ENCODE results near the gene CNGA1. TPM values are rescaled to one million over a fixed set of nuclear protein-coding genes. Genes with fewer than 3 reads are reported as not detected.

Gene CNGA1
- total RNA-seq, 4 donors from 2014 or later: 1.1 to 3.1 (median 2.5) TPM

GRCh38 chr4:48037117-48037462 is 20.6 kb upstream of the CNGA1 start:
- intact Hi-C loops (cut with DNase I): no loop called here
- Histone ChIP-seq H3K27me3 (no peaks in the 10 kb centered on the region), H3K27ac (no peak overlapping the region), H3K4me3 (no peak overlapping the region), H3K4me1 (no peaks in the 10 kb centered on the region), H3K9me3 (no peaks in the 10 kb centered on the region), H3K36me3 (peaks cover 0 to 49% (median 0%) of the 10 kb centered on the region in 3 donors)
- TF ChIP-seq POLR2A (IDR thresholded peaks at IDR 0.05) (no peak), CTCF (IDR thresholded peaks at IDR 0.05) (no peak)
- WGBS, 2 donors: 65 to 77% methylated on average over 2 of the region's 2 CpGs
- DNase-seq: no peak

DNA sequence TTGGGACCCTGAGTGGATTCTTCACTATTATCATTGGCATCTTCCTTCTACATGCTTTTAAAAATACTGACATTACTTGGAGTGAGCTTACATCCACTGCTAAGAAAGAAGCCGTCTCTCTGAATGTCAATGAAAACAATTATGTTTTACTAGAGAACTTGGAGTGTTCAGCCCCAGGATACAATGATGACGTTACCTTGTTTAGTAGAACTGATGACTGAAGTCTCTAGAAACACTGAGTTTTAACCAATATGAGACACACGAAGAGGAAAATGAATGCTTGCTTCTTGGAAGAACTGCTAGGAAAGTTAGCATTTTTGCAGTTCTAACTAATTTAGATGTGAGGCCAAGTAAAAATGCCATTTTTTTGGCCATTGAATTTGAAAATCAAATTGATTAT is 19.5 kb upstream of the CNGA1 start:
- no peak for TF ChIP-seq CTCF (IDR thresholded peaks at IDR 0.05)
- no peak for TF ChIP-seq POLR2A (IDR thresholded peaks at IDR 0.05)
- DNase-seq: no peak
- intact Hi-C loops (cut with DNase I): no loop called here
- H3K9me3 ChIP-seq: no peaks in the 10 kb centered on the region
- WGBS, 2 donors: 81 to 86% methylated on average over 3 of the region's 3 CpGs
- no peaks in the 10 kb centered on the region for H3K27me3 ChIP-seq
- no peak overlapping the region for H3K4me3 ChIP-seq
- no peaks in the 10 kb centered on the region for H3K4me1 ChIP-seq
- H3K36me3 ChIP-seq: peaks cover 0 to 49% (median 0%) of the 10 kb centered on the region in 3 donors
- no peak overlapping the region for H3K27ac ChIP-seq

- H3K27ac ChIP-seq: no peak overlapping the region
- DNase-seq: no peak
- peaks cover 0 to 56% (median 0%) of the 10 kb centered on the region in 3 donors for H3K36me3 ChIP-seq
- H3K4me1 ChIP-seq: no peaks in the 10 kb centered on the region
- intact Hi-C loops (cut with DNase I): no loop called here
- WGBS, 2 donors: 89% methylated on average over 1 of the region's 1 CpG
- H3K9me3 ChIP-seq: no peaks in the 10 kb centered on the region
- H3K4me3 ChIP-seq: no peak overlapping the region
- TF ChIP-seq POLR2A (IDR thresholded peaks at IDR 0.05) (no peak), CTCF (IDR thresholded peaks at IDR 0.05) (peak in 5 of 6 experiments; percentile 28 to 66 (median 53))
- no peaks in the 10 kb centered on the region for H3K27me3 ChIP-seq
Measured at GRCh38 chr4:48033825-48034413, 17.4 kb upstream of the CNGA1 start.

GRCh38 chr4:48033412-48033811 is 16.9 kb upstream of the CNGA1 start:
- no peak overlapping the region for H3K27ac ChIP-seq
- peaks cover 0 to 56% (median 0%) of the 10 kb centered on the region in 3 donors for H3K36me3 ChIP-seq
- no peak overlapping the region for H3K4me3 ChIP-seq
- intact Hi-C loops (cut with DNase I): no loop called here
- TF ChIP-seq POLR2A (IDR thresholded peaks at IDR 0.05) (no peak), CTCF (IDR thresholded peaks at IDR 0.05) (no peak)
- no peaks in the 10 kb centered on the region for H3K9me3 ChIP-seq
- H3K27me3 ChIP-seq: no peaks in the 10 kb centered on the region
- no peaks in the 10 kb centered on the region for H3K4me1 ChIP-seq
- DNase-seq: no peak

GRCh38 chr4:48032721-48033120 is 16.2 kb upstream of the CNGA1 start:
- Histone ChIP-seq H3K4me3 (no peak overlapping the region), H3K27ac (no peak overlapping the region), H3K4me1 (no peaks in the 10 kb centered on the region), H3K27me3 (no peaks in the 10 kb centered on the region), H3K9me3 (no peaks in the 10 kb centered on the region), H3K36me3 (peaks cover 0 to 56% (median 0%) of the 10 kb centered on the region in 3 donors)
- TF ChIP-seq POLR2A (IDR thresholded peaks at IDR 0.05): no peak
- no peak for TF ChIP-seq CTCF (IDR thresholded peaks at IDR 0.05)
- intact Hi-C loops (cut with DNase I): no loop called here
- no peak for DNase-seq

Measured in esophagus squamous epithelium (tissue), 5 donors.